Subcutaneous abdominal adipose tissue (tissue), 5 donors: Measurements from ENCODE around the gene SLC12A3.
"Not testable (repeated sequence)": the region's sequence is repeated elsewhere in the genome, so short reads cannot be mapped to it uniquely, and the experiment has no call there.

Experiments used
- H3K27ac ChIP-seq: one replicate; pipeline ENCODE4 v1.7.0; 2013; ENCODE audit warnings: low read depth, mild to moderate bottlenecking, inconsistent platforms, low read length, moderate library complexity
- H3K27me3 ChIP-seq, 5 donors: one replicate each; pipeline ENCODE4 v1.7.0; 2013; ENCODE audit warnings: low read length in 5 of 5, inconsistent platforms in 1 of 5; ENCODE audit not compliant: control insufficient read depth in 5 of 5, insufficient read depth in 4 of 5
- H3K36me3 ChIP-seq, 5 donors: one replicate each; pipeline ENCODE4 v1.7.0; 2013; ENCODE audit warnings: low read length in 5 of 5; ENCODE audit not compliant: control insufficient read depth in 5 of 5, insufficient read depth in 5 of 5
- H3K4me1 ChIP-seq, 5 donors: one replicate each; pipeline ENCODE4 v1.7.0; 2013; ENCODE audit warnings: low read length in 5 of 5, mild to moderate bottlenecking in 3 of 5, moderate library complexity in 1 of 5; ENCODE audit not compliant: control insufficient read depth in 5 of 5, insufficient read depth in 5 of 5
- H3K4me3 ChIP-seq, 5 donors: one replicate each; pipeline ENCODE4 v1.7.0; 2013; ENCODE audit warnings: low read length in 5 of 5, low read depth in 1 of 5
- H3K9ac ChIP-seq, 5 donors: one replicate each; pipeline ENCODE4 v1.7.0; 2013; ENCODE audit warnings: low read length in 5 of 5, mild to moderate bottlenecking in 4 of 5, moderate library complexity in 3 of 5
- H3K9me3 ChIP-seq, 5 donors: one replicate each; pipeline ENCODE4 v1.7.0; 2013; ENCODE audit warnings: low read length in 5 of 5; ENCODE audit not compliant: control insufficient read depth in 5 of 5
- donor health status: healthy.
- donor health status: healthy.
- donor health status: healthy.
- donor health status: healthy.
- donor health status: healthy.

SLC12A3 gene

DNA sequence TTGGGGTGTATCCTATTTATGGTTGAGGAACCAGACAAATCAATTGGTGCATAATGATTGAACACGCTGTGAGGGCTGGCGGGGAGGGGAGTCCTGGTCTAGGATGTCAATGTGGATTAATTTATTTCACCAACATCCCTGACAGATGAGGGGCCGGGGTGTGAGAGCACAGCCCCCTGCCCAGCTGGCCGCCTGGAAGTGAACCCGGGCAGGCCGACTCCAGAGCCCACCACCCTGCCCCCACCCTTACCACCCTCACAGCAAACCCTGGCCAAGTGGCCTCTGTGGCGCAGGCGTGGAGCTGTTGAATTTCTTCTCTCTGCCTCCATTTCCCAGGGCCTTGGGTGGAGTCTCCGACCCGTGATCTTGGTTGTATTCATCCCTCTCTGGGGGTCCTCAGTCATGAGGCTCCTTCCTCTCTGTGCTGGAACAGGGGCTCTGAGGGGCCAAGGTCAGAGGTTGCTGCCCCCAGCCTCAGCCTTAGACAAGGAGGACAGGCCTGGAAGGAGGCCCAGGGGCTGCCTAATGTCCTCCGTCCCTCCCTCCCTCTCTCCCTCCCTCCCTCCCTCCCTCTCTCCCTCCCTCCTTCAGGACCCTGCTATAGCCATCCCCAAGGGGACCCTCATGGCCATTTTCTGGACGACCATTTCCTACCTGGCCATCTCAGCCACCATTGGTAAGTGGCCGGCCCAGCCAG is 12.6 kb downstream of the SLC12A3 start:
- Histone ChIP-seq H3K27me3 (peaks cover 0 to 4% (median 0%) of the 10 kb centered on the region in 5 donors), H3K9me3 (no peaks in the 10 kb centered on the region), H3K4me3 (no peak overlapping the region), H3K9ac (no peak overlapping the region), H3K27ac (no peak overlapping the region), H3K4me1 (peaks cover 0 to 5% (median 0%) of the 10 kb centered on the region in 5 donors), H3K36me3 (no peaks in the 10 kb centered on the region)

DNA sequence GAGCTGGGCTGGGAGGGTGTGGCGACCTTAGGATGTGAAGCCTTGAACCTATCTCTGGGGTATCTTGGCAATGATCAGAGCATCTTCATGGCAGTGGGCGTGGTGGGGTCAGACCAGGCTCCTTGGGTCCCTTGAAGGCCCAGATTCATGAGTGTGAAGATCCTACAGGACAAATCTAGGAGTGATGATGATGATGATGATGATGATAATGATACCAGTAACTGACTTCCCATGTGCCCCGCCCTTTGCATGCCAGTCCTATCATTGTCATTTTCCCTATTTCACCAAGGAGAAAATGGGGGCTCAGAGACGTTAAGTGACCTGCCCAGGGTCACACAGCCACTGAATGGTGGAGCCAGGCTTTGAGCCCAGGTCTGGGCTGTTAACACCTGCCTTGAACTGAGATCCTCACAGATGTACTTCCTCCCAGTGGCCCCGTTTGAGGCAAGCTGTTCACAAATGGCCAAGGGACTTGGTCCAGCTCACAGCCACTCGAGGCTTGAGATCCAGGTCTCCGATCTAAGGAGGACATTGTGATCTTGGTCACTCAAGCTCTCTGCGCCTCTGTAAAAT is 13.4 kb downstream of the SLC12A3 start:
- Histone ChIP-seq H3K27me3 (peaks cover 0 to 4% (median 0%) of the 10 kb centered on the region in 5 donors), H3K9ac (no peak overlapping the region), H3K4me1 (no peaks in the 10 kb centered on the region), H3K4me3 (no peak overlapping the region), H3K9me3 (no peaks in the 10 kb centered on the region), H3K27ac (no peak overlapping the region), H3K36me3 (no peaks in the 10 kb centered on the region)

DNA sequence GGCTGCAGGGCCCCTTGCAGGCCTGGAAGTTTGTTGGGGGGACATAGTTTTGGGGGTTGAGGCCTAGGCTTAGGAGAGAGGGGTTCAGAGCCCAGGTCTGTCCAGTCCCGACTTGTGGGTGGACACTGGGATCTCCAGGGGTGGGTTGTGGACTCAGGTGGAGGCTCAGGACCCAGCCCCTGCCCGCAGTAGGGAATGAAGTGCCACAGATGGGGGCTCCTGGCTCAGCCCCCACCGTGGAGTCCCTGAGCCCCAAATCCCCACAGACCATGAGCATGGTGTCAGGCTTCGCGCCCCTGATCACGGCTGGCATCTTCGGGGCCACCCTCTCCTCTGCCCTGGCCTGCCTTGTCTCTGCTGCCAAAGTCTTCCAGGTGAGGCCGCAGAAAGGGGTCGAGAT is 14.3 kb downstream of the SLC12A3 start:
- Histone ChIP-seq H3K4me1 (peaks cover 0 to 2% (median 0%) of the 10 kb centered on the region in 5 donors), H3K36me3 (no peaks in the 10 kb centered on the region), H3K27ac (no peak overlapping the region), H3K4me3 (no peak overlapping the region), H3K27me3 (peaks cover 0 to 4% (median 0%) of the 10 kb centered on the region in 5 donors), H3K9me3 (no peaks in the 10 kb centered on the region), H3K9ac (no peak overlapping the region)

DNA sequence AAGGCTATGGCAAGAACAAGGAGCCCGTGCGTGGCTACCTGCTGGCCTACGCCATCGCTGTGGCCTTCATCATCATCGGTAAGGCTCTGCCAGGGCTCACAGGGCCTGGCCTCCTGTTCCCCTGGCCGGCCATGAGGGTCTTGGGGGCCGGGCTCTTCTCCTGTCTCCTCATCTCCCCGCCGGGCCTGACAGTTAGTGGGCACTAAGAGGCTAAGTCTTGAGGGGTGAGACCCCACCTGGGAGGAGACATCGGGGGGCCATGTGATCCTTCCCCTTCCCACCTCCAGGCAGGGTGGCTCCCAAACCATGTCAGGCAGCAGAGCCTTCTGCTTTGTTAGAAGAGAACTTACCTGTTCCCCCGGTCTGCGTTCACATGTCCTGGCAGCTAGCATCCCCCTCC is 15.2 kb downstream of the SLC12A3 start:
- Histone ChIP-seq H3K4me1 (peaks cover 0 to 2% (median 0%) of the 10 kb centered on the region in 5 donors), H3K27ac (no peak overlapping the region), H3K4me3 (no peak overlapping the region), H3K9ac (no peak overlapping the region), H3K36me3 (no peaks in the 10 kb centered on the region), H3K9me3 (no peaks in the 10 kb centered on the region), H3K27me3 (peaks cover 0 to 4% (median 0%) of the 10 kb centered on the region in 5 donors)

DNA sequence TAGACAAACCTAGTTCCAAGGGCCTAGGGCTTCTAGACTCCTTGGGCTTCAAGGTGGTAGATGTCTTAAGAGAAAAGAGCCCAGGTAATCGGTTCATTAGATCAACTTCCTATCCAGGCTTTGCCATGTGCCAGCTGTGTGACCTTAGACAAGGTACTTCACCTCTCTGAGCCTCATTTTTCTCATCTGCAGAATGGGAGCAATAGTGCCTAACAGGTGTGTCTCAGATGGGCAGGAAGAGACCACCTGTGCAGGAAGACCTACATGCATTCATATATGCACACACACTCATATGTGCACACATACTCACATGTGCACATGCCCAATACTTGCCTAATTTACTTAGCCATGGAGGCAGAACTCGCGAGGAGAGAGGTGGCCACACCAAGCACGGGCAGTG is 15.7 kb downstream of the SLC12A3 start:
- no peaks in the 10 kb centered on the region for H3K36me3 ChIP-seq
- no peak overlapping the region for H3K9ac ChIP-seq
- H3K4me1 ChIP-seq = peaks cover 0 to 2% (median 0%) of the 10 kb centered on the region in 5 donors
- peaks cover 0 to 4% (median 0%) of the 10 kb centered on the region in 5 donors for H3K27me3 ChIP-seq
- H3K4me3 ChIP-seq = no peak overlapping the region
- no peak overlapping the region for H3K27ac ChIP-seq
- H3K9me3 ChIP-seq = no peaks in the 10 kb centered on the region

DNA sequence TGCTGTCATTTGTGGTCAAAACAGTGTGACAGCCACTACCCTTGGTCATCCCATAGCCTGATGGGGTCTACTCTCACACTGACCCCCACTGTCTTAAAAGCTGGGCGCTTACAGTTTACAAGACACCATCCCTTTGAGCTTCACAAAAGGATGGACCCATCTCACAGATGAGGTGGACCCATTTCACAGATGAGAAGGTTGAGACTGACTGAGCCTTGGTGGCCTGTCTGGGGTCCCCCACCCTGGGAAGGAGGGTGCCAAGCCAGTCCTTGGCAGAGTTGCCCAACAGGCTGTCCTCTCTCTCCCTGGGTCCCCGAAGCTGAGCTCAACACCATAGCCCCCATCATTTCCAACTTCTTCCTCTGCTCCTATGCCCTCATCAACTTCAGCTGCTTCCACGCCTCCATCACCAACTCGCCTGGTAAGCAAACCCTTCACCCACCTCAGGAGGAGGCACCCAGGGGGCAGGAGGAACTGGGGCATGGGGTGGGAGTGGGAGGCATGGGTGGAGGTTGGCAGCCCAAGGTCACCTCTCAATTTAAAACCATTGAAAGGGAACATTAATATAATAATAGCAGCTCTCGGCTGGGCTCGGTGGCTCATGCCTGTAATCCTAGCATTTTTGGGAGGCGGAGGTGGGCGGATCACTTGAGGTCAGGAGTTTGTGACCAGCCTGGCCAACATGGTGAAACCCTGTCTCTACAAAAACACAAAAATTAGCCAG is 17.2 kb downstream of the SLC12A3 start:
- H3K9ac ChIP-seq = no peak overlapping the region
- no peak overlapping the region for H3K4me3 ChIP-seq
- peaks cover 0 to 4% (median 0%) of the 10 kb centered on the region in 5 donors for H3K27me3 ChIP-seq
- H3K4me1 ChIP-seq = peaks cover 0 to 2% (median 0%) of the 10 kb centered on the region in 5 donors
- no peak overlapping the region for H3K27ac ChIP-seq
- no peaks in the 10 kb centered on the region for H3K9me3 ChIP-seq
- H3K36me3 ChIP-seq = no peaks in the 10 kb centered on the region

DNA sequence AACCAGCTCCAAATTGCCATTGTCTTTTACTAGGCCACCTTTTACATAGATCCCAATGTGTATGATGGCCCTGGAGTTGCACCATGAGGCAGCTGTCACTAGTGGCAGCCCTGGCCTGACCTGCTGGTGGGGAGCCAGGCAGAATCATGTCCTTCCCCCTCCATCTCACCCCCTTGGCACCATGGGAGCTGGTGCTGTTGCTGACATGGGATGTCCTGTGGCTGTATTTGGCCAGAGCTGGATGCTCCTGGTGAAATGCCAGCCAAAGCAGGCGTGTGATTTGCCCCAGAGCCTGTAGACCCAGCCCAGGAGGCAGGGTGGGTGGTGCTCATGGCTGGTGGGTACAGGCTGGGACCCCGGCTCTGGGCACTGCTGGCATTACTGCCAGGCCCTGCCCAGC is 18.6 kb downstream of the SLC12A3 start:
- H3K36me3 ChIP-seq = no peaks in the 10 kb centered on the region
- peaks cover 0 to 4% (median 0%) of the 10 kb centered on the region in 5 donors for H3K27me3 ChIP-seq
- H3K27ac ChIP-seq = no peak overlapping the region
- H3K4me3 ChIP-seq = no peak overlapping the region
- peaks cover 0 to 2% (median 0%) of the 10 kb centered on the region in 5 donors for H3K4me1 ChIP-seq
- H3K9ac ChIP-seq = no peak overlapping the region
- H3K9me3 ChIP-seq = no peaks in the 10 kb centered on the region

DNA sequence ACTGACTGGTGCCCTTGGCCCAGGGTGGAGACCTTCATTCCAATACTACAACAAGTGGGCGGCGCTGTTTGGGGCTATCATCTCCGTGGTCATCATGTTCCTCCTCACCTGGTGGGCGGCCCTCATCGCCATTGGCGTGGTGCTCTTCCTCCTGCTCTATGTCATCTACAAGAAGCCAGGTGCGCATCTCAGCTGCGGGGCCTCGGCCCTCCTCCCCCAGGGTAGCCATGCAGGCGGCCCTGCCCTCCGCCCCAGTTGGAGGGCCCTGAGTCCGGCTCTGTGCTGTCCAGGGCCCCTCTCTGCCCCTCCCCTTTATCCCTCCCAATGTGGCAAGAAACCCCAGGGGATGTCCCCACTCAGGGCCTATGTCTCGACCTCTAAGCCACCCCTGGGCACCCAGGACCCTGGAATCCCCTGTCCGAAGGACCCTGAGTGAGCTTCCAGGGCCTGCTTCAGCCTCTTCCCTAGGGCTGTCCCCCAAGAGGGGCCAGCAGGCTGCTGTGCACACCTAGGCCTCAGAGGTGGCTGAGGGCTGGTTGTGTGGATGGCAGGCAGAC is 19.1 kb downstream of the SLC12A3 start:
- Histone ChIP-seq H3K4me1 (peaks cover 0 to 2% (median 0%) of the 10 kb centered on the region in 5 donors), H3K27ac (no peak overlapping the region), H3K36me3 (no peaks in the 10 kb centered on the region), H3K9ac (no peak overlapping the region), H3K9me3 (no peaks in the 10 kb centered on the region), H3K27me3 (peaks cover 0 to 4% (median 0%) of the 10 kb centered on the region in 5 donors), H3K4me3 (no peak overlapping the region)

DNA sequence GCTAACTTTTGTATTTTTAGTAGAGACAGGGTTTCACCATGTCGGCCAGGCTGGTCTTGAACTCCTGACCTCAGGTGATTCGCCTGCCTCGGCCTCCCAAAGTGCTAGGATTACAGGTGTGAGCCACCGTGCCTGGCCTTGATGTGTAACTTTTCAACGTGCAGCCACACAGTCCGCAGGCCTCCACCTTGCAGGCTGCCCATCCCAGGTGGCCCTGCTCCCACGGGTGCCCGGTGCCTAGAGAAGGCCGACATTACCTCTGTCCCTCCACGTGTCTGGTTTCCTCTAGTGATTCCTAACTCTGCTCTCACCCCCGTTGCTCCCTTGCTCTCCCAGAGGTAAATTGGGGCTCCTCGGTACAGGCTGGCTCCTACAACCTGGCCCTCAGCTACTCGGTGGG is 19.9 kb downstream of the SLC12A3 start:
- H3K27ac ChIP-seq, H3K27me3 ChIP-seq, H3K9me3 ChIP-seq, H3K9ac ChIP-seq, H3K4me3 ChIP-seq, H3K36me3 ChIP-seq, H3K4me1 ChIP-seq: not testable (repeated sequence)
